Keratinocyte (primary cell): ENCODE data around the gene PCDHGA6. TPM values are rescaled to one million over a fixed set of nuclear protein-coding genes. Genes with fewer than 3 reads are reported as not detected.
"Not testable (repeated sequence)": the region's sequence is repeated elsewhere in the genome, so short reads cannot be mapped to it uniquely, and the experiment has no call there.

Experiments
- DNase-seq: peaks from one replicate; pipeline ENCODE4 v3.0.0-alpha.2; 2011; ENCODE audit warnings: low read depth, missing footprints, low spot score
- FAIRE-seq: peaks from 2 replicates; lab custom pipeline; 2011; peaks lifted over from hg19 to GRCh38; lab: Jason Lieb, UNC
- H2AFZ ChIP-seq: 2 replicates; pipeline ENCODE4 v1.6.0; 2012; ENCODE audit warnings: low read length, control low read depth, inconsistent platforms; ENCODE audit not compliant: control insufficient read depth
- H3K27ac ChIP-seq: 2 replicates; pipeline ENCODE4 v1.5.1; 2011; ENCODE audit warnings: low read length; ENCODE audit not compliant: control insufficient read depth, insufficient read depth
- H3K27me3 ChIP-seq: 3 replicates; pipeline ENCODE4 v1.6.0; 2011; ENCODE audit warnings: low read length; ENCODE audit not compliant: control insufficient read depth, insufficient read depth; ENCODE audit errors: extremely low read depth
- H3K36me3 ChIP-seq, 2 experiments: 2 replicates in 1 of 2; 3 replicates in 1 of 2; pipeline ENCODE4 v1.5.1; 2011; ENCODE audit warnings: low read length in 2 of 2, mild to moderate bottlenecking in 1 of 2; ENCODE audit not compliant: control insufficient read depth in 2 of 2, insufficient read depth in 2 of 2; ENCODE audit errors: extremely low read depth in 1 of 2
- H3K4me1 ChIP-seq: 3 replicates; pipeline ENCODE4 v1.5.1; 2011; ENCODE audit warnings: low read length; ENCODE audit not compliant: control insufficient read depth, insufficient read depth; ENCODE audit errors: extremely low read depth
- H3K4me2 ChIP-seq: 3 replicates; pipeline ENCODE4 v1.6.0; 2011; ENCODE audit warnings: low read depth, low read length; ENCODE audit not compliant: control insufficient read depth, insufficient read depth; ENCODE audit errors: extremely low read depth
- H3K4me3 ChIP-seq, 3 experiments: fragments of 200-600 bp in 1 of 3; sonication (generic) in 1 of 3; 2 replicates in 2 of 3; 3 replicates in 1 of 3; pipeline ENCODE4 v1.5.1; 2011 to 2016; ENCODE audit warnings: low read length in 3 of 3, mild to moderate bottlenecking in 3 of 3, control low read depth in 2 of 3, inconsistent platforms in 1 of 3, low read depth in 1 of 3, mixed read lengths in 1 of 3, mixed run types in 1 of 3, moderate library complexity in 1 of 3; ENCODE audit not compliant: control insufficient read depth in 2 of 3, insufficient read depth in 2 of 3; ENCODE audit errors: extremely low read depth in 1 of 3
- H3K79me2 ChIP-seq: 2 replicates; pipeline ENCODE4 v1.6.0; 2012; ENCODE audit warnings: low read length; ENCODE audit not compliant: control insufficient read depth, insufficient read depth
- H3K9ac ChIP-seq: 3 replicates; pipeline ENCODE4 v1.6.0; 2011; ENCODE audit warnings: low read length; ENCODE audit not compliant: control insufficient read depth, insufficient read depth; ENCODE audit errors: extremely low read depth
- H3K9me1 ChIP-seq: 3 replicates; pipeline ENCODE4 v1.6.0; 2011; ENCODE audit warnings: low read length; ENCODE audit not compliant: control insufficient read depth, insufficient read depth; ENCODE audit errors: extremely low read depth
- H3K9me3 ChIP-seq: 2 replicates; pipeline ENCODE4 v1.5.1; 2012; ENCODE audit warnings: low read depth, low read length; ENCODE audit not compliant: control insufficient read depth
- H4K20me1 ChIP-seq: 3 replicates; pipeline ENCODE4 v1.6.0; 2011; ENCODE audit warnings: low read length; ENCODE audit not compliant: control insufficient read depth, insufficient read depth; ENCODE audit errors: extremely low read depth
- CTCF ChIP-seq, 3 experiments: IDR thresholded peaks in 1 of 3; conservative IDR thresholded peaks in 1 of 3; optimal IDR thresholded peaks in 1 of 3; 2 replicates in 2 of 3; 3 replicates in 1 of 3; pipeline versions ENCODE3 to v1.5.1; 2011; ENCODE audit warnings: low read length in 3 of 3, mild to moderate bottlenecking in 3 of 3, moderate library complexity in 2 of 3, control low read depth in 1 of 3, inconsistent platforms in 1 of 3; ENCODE audit not compliant: insufficient read depth in 2 of 3; ENCODE audit errors: extremely low read depth in 1 of 3
- dilution Hi-C: fragments of 300-500 bp; cut with MboI; formaldehyde crosslinking; loops from one replicate; pipeline ENCODE4 v1.7.0; 2020; ENCODE audit warnings: low sequenced_read_pairs; ENCODE audit not compliant: extremely low pct_ligation_motif_present
- polyA plus RNA-seq, 5 experiments: library from polyadenylated mRNA; depleted of rRNA in 3 of 5; stranded (reverse) in 3 of 5; stranded (forward) in 1 of 5; unstranded in 1 of 5; fragments of >200 nt; gene quantifications; 1 replicate in 1 of 5; 2 replicates in 3 of 5; 3 replicates in 1 of 5; pipeline versions ENCODE4 v1.2.1 to v1.2.3, GENCODE V29; 2011 to 2012; ENCODE audit warnings: missing spikeins in 2 of 5, low read depth in 1 of 5, low replicate concordance in 1 of 5

The PCDHGA6 gene
- polyA plus RNA-seq, 1 donor (not counting 4 experiments of a cell fraction or from before 2014, with no cell fraction given), result 0.16 TPM

- Histone ChIP-seq H3K27me3 (peaks cover 21% of the 10 kb centered on the region), H3K9me3 (peaks cover 21% of the 10 kb centered on the region)
- H3K4me1 ChIP-seq, FAIRE-seq, H4K20me1 ChIP-seq, H3K9me1 ChIP-seq, DNase-seq, H3K4me2 ChIP-seq, H3K9ac ChIP-seq, H3K4me3 ChIP-seq, H3K79me2 ChIP-seq, H3K27ac ChIP-seq, dilution Hi-C loops, H3K36me3 ChIP-seq, H2AFZ ChIP-seq: not testable (repeated sequence)
Observed at GRCh38 chr5:141415275-141415618, 41.6 kb downstream of the PCDHGA6 start.

GRCh38 chr5:141417494-141418172 is 43.9 kb downstream of the PCDHGA6 start, which contains the start of gene PCDHGB7:
Gene PCDHGB7, plus strand, starts transcription at chr5:141417677. Its CDS starts 183 bp downstream, at chr5:141417860.
- H3K4me2 ChIP-seq, result peak within 1 kb of the TSS; percentile 44
- H3K9me3 ChIP-seq, result peaks cover 24% of the 10 kb centered on the region
- H3K9me1 ChIP-seq, H3K27ac ChIP-seq, FAIRE-seq, DNase-seq, dilution Hi-C loops, H4K20me1 ChIP-seq, H3K79me2 ChIP-seq, H3K36me3 ChIP-seq, H3K4me1 ChIP-seq: not testable (repeated sequence)
- peak within 1 kb of the TSS; percentile 36 to 46 (median 43) for H3K4me3 ChIP-seq
- peak within 1 kb of the TSS; percentile 16 for H3K9ac ChIP-seq
- peaks cover 34% of the 10 kb centered on the region for H3K27me3 ChIP-seq
- H2AFZ ChIP-seq, result peak within 1 kb of the TSS; percentile 61
- TF ChIP-seq CTCF (optimal IDR thresholded peaks at IDR 0.05 in 1 of 3, IDR thresholded peaks at IDR 0.05 in 1 of 3, conservative IDR thresholded peaks at IDR 0.05 in 1 of 3; ENCODE audit: extremely low read depth in 1 of 3, insufficient read depth in 2 of 3, low read length in 3 of 3), result peak; percentile 55 to 78 (median 66)
